ENCODE measurements around the gene KCNS3. TPM values are rescaled to one million over a fixed set of nuclear protein-coding genes. Genes with fewer than 3 reads are reported as not detected.

The KCNS3 gene
- total and polyA plus RNA-seq, 2 of the 4 experiments (the other 2 are of a cell fraction): 2.9 to 4.3 TPM

GRCh38 chr2:17934721-17935120 is 56.3 kb downstream of the KCNS3 start:
- Histone ChIP-seq H3K27ac (ENCODE audit: insufficient read depth, low read length) (no peak overlapping the region), H4K91ac (ENCODE audit: insufficient read depth, low read depth, low read length) (peak overlapping the region; percentile 79), H3K9ac (ENCODE audit: low read depth, low read length) (no peak overlapping the region), H2BK120ac (ENCODE audit: low read depth, low read length) (peak overlapping the region; percentile 92), H3K18ac (ENCODE audit: low read depth, low read length) (peak overlapping the region; percentile 74; the same call in 1 of the 2 replicates), H3K4me3 (ENCODE audit: insufficient read depth, low read depth, low read length) (no peak overlapping the region), H3K9me1 (ENCODE audit: insufficient read depth, low read length) (peaks cover 6% of the 10 kb centered on the region; the same call in 1 of the 2 replicates), H4K5ac (ENCODE audit: low read depth, low read length) (peak overlapping the region; percentile 81; the same call in 1 of the 2 replicates), H2AFZ (replicated peaks; ENCODE audit: low read length, poor library complexity) (peak overlapping the region; percentile 80), H2AK9ac (replicated peaks; ENCODE audit: low read depth, low read length, poor library complexity) (peak overlapping the region; percentile 59), H3K4me1 (ENCODE audit: control insufficient read depth, insufficient read depth, low read length) (peaks cover 11% of the 10 kb centered on the region; the same call in 1 of the 2 replicates), H2BK15ac (ENCODE audit: low read depth, low read length) (peak overlapping the region; percentile 80; the same call in 1 of the 3 replicates), H2BK5ac (ENCODE audit: low read depth, low read length, poor library complexity, severe bottlenecking) (peak overlapping the region; percentile 88), H3K56ac (ENCODE audit: extremely low read depth, insufficient read depth, low read length) (no peak overlapping the region; the same call in 1 of the 2 replicates), H3K9me3 (ENCODE audit: control insufficient read depth, insufficient read depth, low read length) (peaks cover 3% of the 10 kb centered on the region; the same call in 1 of the 2 replicates), H2AK5ac (ENCODE audit: low read depth, low read length) (peak overlapping the region; percentile 69; the same call in 1 of the 2 replicates), H3K4ac (ENCODE audit: low read depth, low read length) (peak overlapping the region; percentile 89), H3K14ac (replicated peaks; ENCODE audit: low read depth, low read length) (peak overlapping the region; percentile 73), H3K23ac (ENCODE audit: low read depth, low read length) (0 out of 2 replicates have a peak overlapping the region, but pooled peaks have one; percentile 70), H3K27me3 (ENCODE audit: control insufficient read depth, insufficient read depth, low read length) (no peaks in the 10 kb centered on the region), H3K4me2 (ENCODE audit: low read depth, low read length) (no peak overlapping the region; the same call in 1 of the 2 replicates), H3K79me1 (ENCODE audit: low read depth in 1 of 2, low read length in 2 of 2) (peaks cover 0 to 4% of the 10 kb centered on the region in 2 experiments; a peak in 1 of 4 replicates), H2BK20ac (ENCODE audit: low read depth, low read length) (peak overlapping the region; percentile 73; the same call in 1 of the 2 replicates), H3K36me3 (ENCODE audit: control insufficient read depth, insufficient read depth, low read length) (no peaks in the 10 kb centered on the region), H4K20me1 (ENCODE audit: insufficient read depth, low read length) (no peaks in the 10 kb centered on the region), H4K8ac (ENCODE audit: low read depth in 2 of 2, low read length in 2 of 2) (peak overlapping the region; percentile 56 to 81; a peak in 3 of 4 replicates)
- peak; percentile 87 for ATAC-seq (ENCODE audit: low read depth)
- CTCF ChIA-PET: interaction anchor here (1.2 kb wide), 1 partner anchor 71 kb away, joined by 3 read pairs; no protein-coding TSS in a partner anchor
- dilution Hi-C loops (cut with HindIII; ENCODE audit: low sequenced_read_pairs, unreplicated experiment) (no loop called here), in situ Hi-C loops (cut with MboI; ENCODE audit: low sequenced_read_pairs) (no loop called here), intact Hi-C loops (cut with micrococcal nuclease) (no loop called here)
- POLR2A ChIA-PET (ENCODE audit: unreplicated experiment): no interaction called here
- BruUV-seq (replicated peaks): no TSS peak
- WGBS, 2 experiments (ENCODE audit: extremely low coverage in 2 of 2, insufficient read length in 1 of 2): 60% methylated on average over 1 of the region's 4 CpGs; no CpG with 5 or more reads in 1 of the 2 experiments
- DNase-seq: peak; percentile 89
- TF ChIP-seq RCOR1 (IDR thresholded peaks at IDR 0.05; ENCODE audit: insufficient replicate concordance, low read length): peak; percentile 11
- no peak for TF ChIP-seq MXI1 (IDR thresholded peaks at IDR 0.05; ENCODE audit: borderline replicate concordance, low read depth, low read length)
- TF ChIP-seq RAD21 (IDR thresholded peaks at IDR 0.05; ENCODE audit: low read length): no peak
- no peak for TF ChIP-seq ELK1 (IDR thresholded peaks at IDR 0.05; ENCODE audit: borderline replicate concordance, low read depth, low read length)
- TF ChIP-seq CHD1 (IDR thresholded peaks at IDR 0.05; ENCODE audit: low read depth, low read length): no peak
- TF ChIP-seq MAFK (IDR thresholded peaks at IDR 0.05; ENCODE audit: low read depth, low read length): no peak
- no peak for TF ChIP-seq NFE2L2 (IDR thresholded peaks at IDR 0.05; ENCODE audit: low read depth, low read length)
- peak; percentile 48 for TF ChIP-seq FOS (IDR thresholded peaks at IDR 0.05; ENCODE audit: low read depth, low read length)
- TF ChIP-seq MAZ (IDR thresholded peaks at IDR 0.05; ENCODE audit: borderline replicate concordance, low read depth, low read length): no peak
- TF ChIP-seq, protein P1, sequence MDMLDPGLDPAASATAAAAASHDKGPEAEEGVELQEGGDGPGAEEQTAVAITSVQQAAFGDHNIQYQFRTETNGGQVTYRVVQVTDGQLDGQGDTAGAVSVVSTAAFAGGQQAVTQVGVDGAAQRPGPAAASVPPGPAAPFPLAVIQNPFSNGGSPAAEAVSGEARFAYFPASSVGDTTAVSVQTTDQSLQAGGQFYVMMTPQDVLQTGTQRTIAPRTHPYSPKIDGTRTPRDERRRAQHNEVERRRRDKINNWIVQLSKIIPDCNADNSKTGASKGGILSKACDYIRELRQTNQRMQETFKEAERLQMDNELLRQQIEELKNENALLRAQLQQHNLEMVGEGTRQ (IDR thresholded peaks at IDR 0.05; ENCODE audit: low read depth, low read length): no peak
- TF ChIP-seq SMC3 (IDR thresholded peaks at IDR 0.05; ENCODE audit: low read depth, low read length): no peak
- no peak for TF ChIP-seq RFX5 (IDR thresholded peaks at IDR 0.05; ENCODE audit: low read depth, low read length)
- no peak for TF ChIP-seq CTCF (conservative IDR thresholded peaks at IDR 0.05; ENCODE audit: low read depth, low read length)
- no peak for TF ChIP-seq POLR2A (IDR thresholded peaks at IDR 0.05; ENCODE audit: low read depth, low read length)
- TF ChIP-seq CEBPB (IDR thresholded peaks at IDR 0.05; ENCODE audit: low read depth, low read length): 0 out of 2 replicates have a peak, but pooled peaks have one; percentile 1

All from IMR-90 (cell line).